ENCODE data around the gene SLC1A4.

- TF ChIP-seq, protein P1, sequence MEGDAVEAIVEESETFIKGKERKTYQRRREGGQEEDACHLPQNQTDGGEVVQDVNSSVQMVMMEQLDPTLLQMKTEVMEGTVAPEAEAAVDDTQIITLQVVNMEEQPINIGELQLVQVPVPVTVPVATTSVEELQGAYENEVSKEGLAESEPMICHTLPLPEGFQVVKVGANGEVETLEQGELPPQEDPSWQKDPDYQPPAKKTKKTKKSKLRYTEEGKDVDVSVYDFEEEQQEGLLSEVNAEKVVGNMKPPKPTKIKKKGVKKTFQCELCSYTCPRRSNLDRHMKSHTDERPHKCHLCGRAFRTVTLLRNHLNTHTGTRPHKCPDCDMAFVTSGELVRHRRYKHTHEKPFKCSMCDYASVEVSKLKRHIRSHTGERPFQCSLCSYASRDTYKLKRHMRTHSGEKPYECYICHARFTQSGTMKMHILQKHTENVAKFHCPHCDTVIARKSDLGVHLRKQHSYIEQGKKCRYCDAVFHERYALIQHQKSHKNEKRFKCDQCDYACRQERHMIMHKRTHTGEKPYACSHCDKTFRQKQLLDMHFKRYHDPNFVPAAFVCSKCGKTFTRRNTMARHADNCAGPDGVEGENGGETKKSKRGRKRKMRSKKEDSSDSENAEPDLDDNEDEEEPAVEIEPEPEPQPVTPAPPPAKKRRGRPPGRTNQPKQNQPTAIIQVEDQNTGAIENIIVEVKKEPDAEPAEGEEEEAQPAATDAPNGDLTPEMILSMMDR (conservative IDR thresholded peaks at IDR 0.05; ENCODE audit: low read depth, low read length), result no peak
- TF ChIP-seq EZH2phosphoT487 (IDR thresholded peaks at IDR 0.05; ENCODE audit: borderline replicate concordance, low read length), result no peak
Measured at GRCh38 chr2:64998658-64999061, 9.5 kb downstream of the SLC1A4 start.
